Ascending aorta (tissue), 2 donors: ENCODE measurements around the gene SELENOI. TPM values are rescaled to one million over a fixed set of nuclear protein-coding genes. Genes with fewer than 3 reads are reported as not detected.

ENCODE experiments used
- DNase-seq, 2 donors: peaks; one replicate each; pipeline ENCODE4 v3.0.0-alpha.2; 2019; ENCODE audit warnings: low spot score in 2 of 2
- H3K27ac ChIP-seq, 2 donors: fragments of 200-600 bp; sonication (generic); one replicate each; pipeline ENCODE4 v1.5.1; 2016 to 2017; ENCODE audit warnings: mild to moderate bottlenecking in 1 of 2
- H3K27me3 ChIP-seq: fragments of 200-600 bp; sonication (generic); one replicate; pipeline ENCODE4 v1.5.1; 2017
- H3K36me3 ChIP-seq, 2 donors: fragments of 200-600 bp; sonication (generic); one replicate each; pipeline ENCODE4 v1.5.1; 2016
- H3K4me1 ChIP-seq, 2 donors: fragments of 200-600 bp; sonication (generic); one replicate each; pipeline ENCODE4 v1.5.1; 2016 to 2017; ENCODE audit warnings: mild to moderate bottlenecking in 1 of 2
- H3K4me3 ChIP-seq, 2 donors: fragments of 200-600 bp; sonication (generic); one replicate each; pipeline ENCODE4 v1.5.1; 2016 to 2017; ENCODE audit warnings: mild to moderate bottlenecking in 1 of 2
- H3K9me3 ChIP-seq, 2 donors: fragments of 200-600 bp; sonication (generic); one replicate each; pipeline ENCODE4 v1.5.1; 2016
- intact Hi-C: fragments of 100-400 bp; cut with DNase I; formaldehyde crosslinking; loops from one replicate; pipeline ENCODE4 v1.15.1; 2023
- total RNA-seq: library from RNA; depleted of rRNA; stranded (reverse); fragments of >200 nt; gene quantifications from one replicate; pipeline ENCODE4 v1.1.0, GENCODE V29; 2016
- TF ChIP-seq, protein P1 (sequence below), 3 experiments: fragments of 200-600 bp in 2 of 3; fragments of 450-650 bp in 1 of 3; sonication (generic) in 2 of 3; IDR thresholded peaks; one replicate each; pipeline ENCODE4 v1.5.1; 2016 to 2019; ENCODE audit warnings: antibody characterized with exemption in 3 of 3, mild to moderate bottlenecking in 1 of 3, moderate library complexity in 1 of 3

The SELENOI gene
- total RNA-seq, 1 donor from 2014 or later = 2.2 TPM

DNA sequence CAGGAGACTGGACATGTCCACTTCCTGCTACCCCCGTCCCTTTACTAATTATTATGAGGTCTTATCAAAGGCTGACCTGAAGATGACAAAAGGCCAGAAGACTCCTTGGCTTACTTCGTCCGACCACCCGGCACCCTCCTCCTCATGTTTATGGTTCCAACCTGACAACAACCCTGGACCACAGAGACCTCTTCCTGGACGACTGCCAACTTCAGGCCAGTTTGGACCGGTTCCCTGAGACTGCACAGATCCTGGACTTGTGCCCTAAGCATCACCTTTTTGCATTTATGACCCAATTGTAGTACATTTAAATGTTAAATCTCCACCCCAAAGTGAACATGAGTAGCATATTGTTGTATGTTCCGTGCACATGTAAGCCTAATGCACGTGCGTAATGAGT, 61.6 kb downstream of the SELENOI start:
- no peaks in the 10 kb centered on the region for H3K4me1 ChIP-seq
- no peak overlapping the region for H3K4me3 ChIP-seq
- no peaks in the 10 kb centered on the region for H3K27me3 ChIP-seq
- no peaks in the 10 kb centered on the region for H3K9me3 ChIP-seq
- no peak for DNase-seq
- H3K36me3 ChIP-seq = no peaks in the 10 kb centered on the region
- TF ChIP-seq, protein P1, sequence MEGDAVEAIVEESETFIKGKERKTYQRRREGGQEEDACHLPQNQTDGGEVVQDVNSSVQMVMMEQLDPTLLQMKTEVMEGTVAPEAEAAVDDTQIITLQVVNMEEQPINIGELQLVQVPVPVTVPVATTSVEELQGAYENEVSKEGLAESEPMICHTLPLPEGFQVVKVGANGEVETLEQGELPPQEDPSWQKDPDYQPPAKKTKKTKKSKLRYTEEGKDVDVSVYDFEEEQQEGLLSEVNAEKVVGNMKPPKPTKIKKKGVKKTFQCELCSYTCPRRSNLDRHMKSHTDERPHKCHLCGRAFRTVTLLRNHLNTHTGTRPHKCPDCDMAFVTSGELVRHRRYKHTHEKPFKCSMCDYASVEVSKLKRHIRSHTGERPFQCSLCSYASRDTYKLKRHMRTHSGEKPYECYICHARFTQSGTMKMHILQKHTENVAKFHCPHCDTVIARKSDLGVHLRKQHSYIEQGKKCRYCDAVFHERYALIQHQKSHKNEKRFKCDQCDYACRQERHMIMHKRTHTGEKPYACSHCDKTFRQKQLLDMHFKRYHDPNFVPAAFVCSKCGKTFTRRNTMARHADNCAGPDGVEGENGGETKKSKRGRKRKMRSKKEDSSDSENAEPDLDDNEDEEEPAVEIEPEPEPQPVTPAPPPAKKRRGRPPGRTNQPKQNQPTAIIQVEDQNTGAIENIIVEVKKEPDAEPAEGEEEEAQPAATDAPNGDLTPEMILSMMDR (IDR thresholded peaks at IDR 0.05) = no peak
- intact Hi-C loops = no loop called here
- H3K27ac ChIP-seq = no peak overlapping the region

DNA sequence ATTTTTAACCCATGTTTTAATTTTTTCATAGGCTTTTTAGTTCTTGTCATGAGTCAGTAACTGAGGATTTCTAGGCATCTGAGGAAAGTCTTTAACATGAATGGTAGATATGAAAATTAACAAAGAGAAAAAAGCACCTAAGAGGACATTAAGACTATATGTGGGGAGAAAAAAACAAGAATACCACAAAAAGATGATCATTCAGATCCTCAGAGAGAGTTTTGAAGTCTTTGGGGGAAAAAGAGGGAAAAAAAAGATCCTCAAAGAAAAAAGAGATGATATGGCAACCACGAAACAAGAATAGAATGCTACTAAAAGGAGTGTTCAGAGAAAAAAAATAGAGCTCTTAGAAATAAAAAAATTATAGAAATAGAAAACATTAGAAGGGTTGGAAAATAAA, 63.8 kb downstream of the SELENOI start:
- no peak overlapping the region for H3K4me3 ChIP-seq
- H3K27me3 ChIP-seq = no peaks in the 10 kb centered on the region
- TF ChIP-seq, protein P1 (IDR thresholded peaks at IDR 0.05) = no peak
- intact Hi-C loops = no loop called here
- H3K27ac ChIP-seq = no peak overlapping the region
- H3K9me3 ChIP-seq = no peaks in the 10 kb centered on the region
- H3K4me1 ChIP-seq = no peaks in the 10 kb centered on the region
- no peaks in the 10 kb centered on the region for H3K36me3 ChIP-seq
- DNase-seq = no peak

DNA sequence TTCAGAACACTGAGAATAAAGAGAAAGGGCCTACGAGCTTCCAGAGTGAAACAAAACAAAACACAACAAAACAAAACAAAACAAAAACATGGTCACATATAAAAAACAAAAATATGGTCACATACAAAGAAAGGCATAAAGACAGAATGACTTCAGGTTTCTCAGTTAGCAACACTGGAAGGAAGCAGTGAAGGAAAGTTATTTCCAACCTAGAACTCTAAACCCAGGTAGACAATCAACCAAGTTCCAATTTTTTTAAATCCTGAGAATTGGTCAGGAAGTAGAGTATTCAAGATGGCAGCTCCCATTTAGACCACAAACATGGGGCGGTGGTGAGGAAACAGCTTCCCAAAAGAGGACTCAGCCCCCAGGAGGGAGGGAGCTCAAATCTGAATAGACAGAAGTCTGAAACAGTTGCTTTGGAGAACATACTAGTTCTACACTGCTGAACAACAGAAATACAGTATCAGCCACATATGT, 64.9 kb downstream of the SELENOI start:
- Histone ChIP-seq H3K4me1 (no peaks in the 10 kb centered on the region), H3K36me3 (no peaks in the 10 kb centered on the region), H3K9me3 (no peaks in the 10 kb centered on the region), H3K4me3 (no peak overlapping the region), H3K27me3 (no peaks in the 10 kb centered on the region), H3K27ac (no peak overlapping the region)
- DNase-seq = no peak
- TF ChIP-seq, protein P1 (IDR thresholded peaks at IDR 0.05) = no peak
- intact Hi-C loops = no loop called here

DNA sequence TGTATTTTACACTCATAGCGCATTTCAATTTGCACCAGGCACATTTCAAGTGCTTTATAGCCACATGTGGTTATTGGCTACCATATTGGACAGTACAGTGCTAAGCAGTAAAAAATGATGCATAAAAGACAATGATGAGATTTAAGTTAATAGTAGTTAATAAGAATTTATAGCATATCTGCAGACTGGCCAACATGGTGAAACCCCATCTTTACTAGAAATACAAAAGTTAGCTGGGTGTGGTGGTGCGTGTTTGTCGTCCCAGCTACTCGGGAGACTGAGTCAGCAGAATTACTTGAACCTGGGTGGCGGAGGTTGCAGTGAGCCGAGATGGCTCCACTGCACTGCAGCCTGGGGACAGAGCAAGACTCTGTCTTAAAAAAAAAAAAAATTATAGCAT, 65.5 kb downstream of the SELENOI start:
- intact Hi-C loops = no loop called here
- TF ChIP-seq, protein P1 (IDR thresholded peaks at IDR 0.05) = no peak

DNA sequence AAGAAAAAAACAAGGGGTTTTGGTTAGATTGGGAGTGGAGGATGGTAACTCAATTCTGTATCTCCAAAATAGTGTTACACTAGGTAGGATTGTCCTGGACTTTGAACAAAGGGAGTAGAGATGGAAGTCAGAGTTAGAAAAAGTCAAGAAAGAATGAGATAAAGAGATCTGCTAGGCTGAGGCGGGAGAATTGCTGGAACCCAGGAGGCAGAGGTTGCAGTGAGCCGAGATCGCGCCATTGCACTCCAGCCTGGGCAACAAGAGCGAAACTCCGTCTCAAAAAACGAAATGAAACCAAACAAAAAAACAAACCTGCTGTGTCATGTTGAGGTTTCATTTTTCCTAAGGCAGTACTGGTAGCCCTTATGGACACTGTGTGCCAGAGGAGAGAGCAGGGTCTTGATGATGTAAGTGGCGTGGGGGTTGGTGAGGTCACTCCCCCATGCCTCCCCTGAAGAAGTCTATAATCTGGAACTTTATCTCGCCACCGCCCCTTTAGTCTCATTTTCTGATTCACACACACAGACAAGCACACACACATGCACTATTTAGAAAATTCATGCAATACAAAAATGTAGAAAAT, 66.2 kb downstream of the SELENOI start:
- DNase-seq = no peak
- intact Hi-C loops = no loop called here
- no peak overlapping the region for H3K4me3 ChIP-seq

More for the DNA sequence above, 65.5 kb downstream of the SELENOI start:
- Histone ChIP-seq H3K9me3 (no peaks in the 10 kb centered on the region), H3K4me3 (no peak overlapping the region), H3K27ac (no peak overlapping the region), H3K36me3 (no peaks in the 10 kb centered on the region), H3K27me3 (no peaks in the 10 kb centered on the region), H3K4me1 (no peaks in the 10 kb centered on the region)
- no peak for DNase-seq

More for the DNA sequence above, 66.2 kb downstream of the SELENOI start:
- Histone ChIP-seq H3K4me1 (no peaks in the 10 kb centered on the region), H3K27me3 (no peaks in the 10 kb centered on the region), H3K36me3 (no peaks in the 10 kb centered on the region), H3K9me3 (no peaks in the 10 kb centered on the region), H3K27ac (no peak overlapping the region)
- TF ChIP-seq, protein P1 (IDR thresholded peaks at IDR 0.05) = no peak
